ENCODE data around the gene OGA.

DNA sequence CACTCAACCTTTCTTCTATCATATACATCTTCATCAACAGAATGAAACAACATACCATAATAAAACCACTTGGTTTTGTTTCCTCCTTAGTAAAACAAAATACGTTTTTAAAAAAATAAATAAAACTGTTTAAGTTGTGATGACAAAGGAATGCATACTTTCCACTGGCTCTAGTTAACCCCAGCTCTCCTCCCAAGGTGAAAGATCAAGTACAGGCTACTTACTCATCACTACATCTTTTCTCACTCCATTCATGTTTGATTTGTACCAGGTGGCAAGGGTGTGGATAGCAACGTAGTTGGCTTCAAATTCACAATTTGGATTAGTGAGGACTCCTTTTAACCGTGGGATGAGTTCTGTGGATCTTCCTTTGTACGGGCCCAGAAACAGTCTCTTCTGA lies 14.7 kb downstream of the OGA start:
- TF ChIP-seq POLR2A (IDR thresholded peaks at IDR 0.05): no peak
- TF ChIP-seq CTCF (IDR thresholded peaks at IDR 0.05): no peak

All from testis (tissue), 2 donors.